HG03432 (cell line): ENCODE measurements around the gene RPS15.

Experiments
- ATAC-seq: cut with Tn5 transposase; IDR thresholded peaks from one replicate; pipeline ENCODE4 v1.9.1; 2021; ENCODE audit warnings: mild to moderate bottlenecking, moderate library complexity; ENCODE audit not compliant: unreplicated experiment

The RPS15 gene

DNA sequence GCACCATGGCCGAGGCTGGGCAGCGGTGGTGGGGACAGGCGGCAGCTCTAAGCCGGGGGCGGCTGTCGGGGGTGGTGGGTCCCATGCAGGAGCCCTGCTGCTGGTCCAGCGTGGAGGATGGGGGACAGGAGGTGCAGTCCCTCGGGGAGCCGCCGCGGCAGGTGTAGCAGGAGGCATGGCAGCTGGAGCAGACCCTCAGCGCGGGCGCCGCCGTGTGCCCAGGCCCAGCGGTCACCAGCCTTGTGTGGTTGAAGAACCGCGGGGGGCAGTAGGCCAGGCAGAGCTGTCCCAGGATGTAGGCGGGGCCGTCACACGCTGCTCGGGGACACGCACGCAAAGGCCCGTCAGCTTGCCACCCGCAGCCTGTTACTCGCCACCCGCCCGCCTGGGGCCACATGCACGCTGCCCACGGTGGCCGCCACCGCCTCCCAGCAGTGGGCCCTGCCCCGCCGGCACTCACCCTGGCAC lies 43.7 kb downstream of the RPS15 start:
- no peak for ATAC-seq

DNA sequence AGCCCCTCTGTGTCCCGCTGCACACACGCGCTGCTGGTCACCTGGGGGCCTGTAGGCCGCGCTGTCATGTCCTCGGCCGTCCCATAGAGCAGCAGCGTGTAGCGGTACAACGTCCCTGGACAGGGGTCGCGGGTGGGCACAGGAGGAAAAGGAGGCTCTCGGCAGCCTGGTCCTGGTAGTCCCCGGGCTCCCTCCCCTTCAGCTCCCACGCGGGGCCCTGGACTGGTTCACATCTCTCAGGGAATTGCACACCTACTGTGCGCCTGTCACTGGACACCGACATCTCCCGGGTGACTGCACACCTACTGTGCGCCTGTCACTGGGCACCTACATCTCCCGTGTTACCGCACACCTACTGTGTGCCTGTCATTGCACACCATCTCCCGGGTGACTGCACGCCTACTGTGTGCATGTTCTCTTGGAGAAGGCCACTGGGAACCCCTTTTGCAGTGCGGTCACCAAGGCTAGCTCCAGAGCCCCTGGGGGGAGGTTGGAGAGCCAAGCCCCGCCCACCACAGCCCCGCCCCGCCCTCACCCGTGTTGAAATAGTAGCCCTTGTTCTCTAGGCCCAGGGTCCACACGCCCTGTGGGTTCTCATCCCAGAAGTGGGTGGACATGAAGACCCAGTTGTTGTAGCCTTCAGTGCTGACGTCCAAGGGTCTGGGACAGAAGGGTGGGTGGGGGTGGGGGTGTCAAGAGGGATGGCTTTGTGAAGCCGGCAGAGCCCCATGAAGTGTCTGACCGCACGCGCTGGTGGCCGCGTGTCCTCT lies 44.4 kb downstream of the RPS15 start:
- no peak for ATAC-seq

DNA sequence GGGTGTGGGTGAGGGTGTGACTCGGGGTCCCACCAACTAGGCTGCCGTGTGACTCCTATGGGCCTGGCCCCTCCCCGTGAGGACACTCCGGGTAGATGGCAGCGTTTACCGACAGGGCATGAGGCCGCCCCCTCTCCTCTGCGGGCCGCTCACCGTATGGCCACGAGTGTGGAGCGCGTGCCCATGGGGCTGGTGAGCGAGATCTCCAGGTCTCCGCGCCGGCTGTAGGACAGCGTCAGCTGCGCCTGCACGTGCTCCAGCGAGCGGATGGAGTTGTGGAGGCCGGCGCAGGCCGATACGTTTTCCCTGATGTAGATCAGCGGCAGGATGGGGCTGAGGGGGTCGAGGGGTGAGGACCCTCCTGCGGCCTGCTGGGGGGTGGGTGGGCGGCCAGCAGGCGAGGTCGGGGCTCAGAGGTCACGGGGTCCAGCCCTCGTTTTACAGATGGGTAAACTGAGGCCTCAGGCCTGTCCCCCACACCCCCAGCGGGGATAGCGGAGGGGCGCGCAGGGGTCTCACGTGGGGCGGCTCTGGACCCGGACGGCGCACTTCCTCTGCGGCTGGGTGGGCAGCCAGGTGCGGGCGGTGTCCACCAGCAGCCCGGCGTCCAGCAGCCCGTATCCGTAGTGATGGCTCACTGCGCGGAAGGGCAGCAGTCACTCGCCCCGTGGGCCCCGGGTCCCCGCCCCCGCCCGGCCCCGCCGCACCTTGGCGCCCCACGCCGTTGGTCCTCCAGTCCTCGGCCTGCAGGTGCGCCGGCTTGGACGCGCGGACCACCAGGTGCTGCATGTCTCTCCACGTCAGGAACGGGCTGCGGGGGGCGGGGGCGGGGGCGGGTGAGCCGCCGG lies 45.2 kb downstream of the RPS15 start:
- ATAC-seq, result no peak

DNA sequence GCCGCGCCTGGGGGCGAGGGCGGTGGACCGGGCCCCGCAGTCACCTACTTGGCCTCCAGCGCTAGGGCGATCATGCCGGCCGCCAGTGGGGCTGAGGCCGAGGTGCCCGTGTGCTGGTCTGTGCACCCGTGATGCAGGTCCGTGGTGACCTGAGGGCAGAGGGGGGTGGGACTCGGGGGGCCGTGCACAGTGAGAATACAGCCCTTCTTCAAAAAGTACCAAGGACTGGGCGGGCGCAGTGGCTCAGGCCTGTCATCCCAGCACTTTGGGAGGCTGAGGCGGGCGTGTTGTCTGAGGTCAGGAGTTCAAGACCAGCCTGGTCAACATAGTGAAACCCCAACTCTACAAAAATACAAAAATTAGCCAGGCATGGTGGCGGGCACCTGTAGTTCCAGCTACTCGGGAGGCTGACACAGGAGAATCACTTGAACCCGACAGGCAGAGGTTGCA lies 45.8 kb downstream of the RPS15 start:
- ATAC-seq, result no peak

DNA sequence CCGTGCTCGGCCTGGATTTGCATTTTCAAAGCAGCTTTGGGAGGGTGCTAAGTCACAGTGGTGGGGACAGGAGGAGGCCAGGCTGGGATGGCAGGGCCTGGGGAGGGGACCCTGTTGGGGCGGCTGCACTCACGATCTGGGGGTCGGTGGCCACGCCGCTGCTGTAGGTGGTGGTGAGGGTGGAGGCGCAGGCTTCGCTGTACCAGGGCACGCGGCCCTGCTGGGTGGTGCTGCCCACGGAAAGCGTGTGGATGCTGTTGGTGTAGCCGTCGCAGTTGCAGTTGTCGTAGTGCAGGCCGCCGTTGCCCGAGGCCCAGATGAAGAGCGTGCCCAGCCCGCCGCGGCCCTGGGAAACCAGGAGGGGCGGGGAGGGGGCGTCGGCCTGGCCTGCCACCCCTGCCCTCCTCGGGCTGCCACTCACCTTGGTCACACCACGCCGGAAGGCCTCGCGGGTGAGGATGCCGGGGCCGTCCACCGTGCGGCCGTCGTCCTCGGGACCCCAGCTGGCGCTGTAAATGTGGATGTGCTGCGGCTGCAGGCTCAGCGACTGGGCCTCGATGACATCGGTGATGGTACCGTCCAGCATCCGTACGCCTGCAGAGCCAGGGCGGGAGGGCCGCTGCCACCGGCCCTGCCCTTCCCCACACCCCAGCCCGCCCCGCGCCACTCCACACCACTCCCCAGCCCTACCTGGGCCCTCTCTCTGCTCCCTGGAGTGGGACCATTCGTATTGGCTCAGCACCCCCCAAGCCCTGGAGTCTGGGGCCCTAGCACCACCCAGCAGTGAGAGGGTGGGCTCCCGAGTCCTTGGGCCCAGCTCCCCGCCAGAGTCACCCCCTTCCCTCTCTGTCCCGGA lies 48.8 kb downstream of the RPS15 start:
- no peak for ATAC-seq

DNA sequence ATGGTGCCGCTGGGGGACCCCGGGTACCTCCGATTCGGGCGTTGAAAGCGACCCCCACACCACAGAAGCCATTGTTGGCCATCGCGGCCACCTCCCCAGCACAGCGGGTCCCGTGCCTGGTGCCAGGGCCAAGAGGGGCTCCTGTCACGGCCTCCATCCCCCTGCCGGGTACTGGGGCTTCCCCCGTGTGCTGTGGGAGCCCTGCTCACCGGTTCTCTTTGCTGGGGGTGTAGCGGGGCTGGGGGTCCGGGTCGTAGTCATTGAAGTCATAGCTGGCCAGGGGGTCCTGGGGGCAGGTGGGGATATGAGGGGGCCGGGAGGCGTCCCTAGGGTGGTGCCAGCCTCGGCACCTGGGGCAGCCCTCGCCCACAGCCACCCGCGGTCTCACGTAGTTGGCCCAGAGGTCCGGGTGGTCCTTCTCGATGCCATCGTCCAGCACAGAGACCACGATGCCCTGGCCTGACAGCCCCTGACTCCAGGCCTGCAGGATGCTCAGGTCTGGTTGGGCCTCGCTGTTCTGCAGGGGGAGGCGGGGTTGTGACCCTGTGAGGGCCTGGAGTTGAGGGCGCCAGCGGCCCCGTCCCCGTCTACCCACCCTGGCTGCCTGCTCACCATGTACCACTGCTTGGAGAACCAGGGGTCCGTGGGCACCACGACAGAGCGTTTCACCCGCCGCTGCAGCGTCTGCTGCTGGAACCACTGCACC lies 49.5 kb downstream of the RPS15 start:
- ATAC-seq, result no peak

DNA sequence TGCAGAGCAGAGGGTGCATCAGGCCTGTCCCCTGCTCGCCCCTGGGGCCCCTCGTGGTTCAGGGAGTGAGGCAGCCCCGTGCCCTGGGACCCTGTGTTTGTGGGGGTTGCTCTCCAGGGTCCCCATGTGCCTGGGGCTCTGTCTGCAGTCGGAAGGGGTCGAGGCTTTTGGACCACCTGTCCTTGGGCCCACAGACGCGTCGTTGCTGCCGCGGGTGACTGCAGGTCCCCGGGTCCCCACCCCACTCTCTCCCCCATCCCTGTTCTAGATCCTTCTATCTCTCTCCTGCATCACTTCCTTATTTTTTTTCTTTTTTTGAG lies 50.0 kb downstream of the RPS15 start:
- no peak for ATAC-seq

DNA sequence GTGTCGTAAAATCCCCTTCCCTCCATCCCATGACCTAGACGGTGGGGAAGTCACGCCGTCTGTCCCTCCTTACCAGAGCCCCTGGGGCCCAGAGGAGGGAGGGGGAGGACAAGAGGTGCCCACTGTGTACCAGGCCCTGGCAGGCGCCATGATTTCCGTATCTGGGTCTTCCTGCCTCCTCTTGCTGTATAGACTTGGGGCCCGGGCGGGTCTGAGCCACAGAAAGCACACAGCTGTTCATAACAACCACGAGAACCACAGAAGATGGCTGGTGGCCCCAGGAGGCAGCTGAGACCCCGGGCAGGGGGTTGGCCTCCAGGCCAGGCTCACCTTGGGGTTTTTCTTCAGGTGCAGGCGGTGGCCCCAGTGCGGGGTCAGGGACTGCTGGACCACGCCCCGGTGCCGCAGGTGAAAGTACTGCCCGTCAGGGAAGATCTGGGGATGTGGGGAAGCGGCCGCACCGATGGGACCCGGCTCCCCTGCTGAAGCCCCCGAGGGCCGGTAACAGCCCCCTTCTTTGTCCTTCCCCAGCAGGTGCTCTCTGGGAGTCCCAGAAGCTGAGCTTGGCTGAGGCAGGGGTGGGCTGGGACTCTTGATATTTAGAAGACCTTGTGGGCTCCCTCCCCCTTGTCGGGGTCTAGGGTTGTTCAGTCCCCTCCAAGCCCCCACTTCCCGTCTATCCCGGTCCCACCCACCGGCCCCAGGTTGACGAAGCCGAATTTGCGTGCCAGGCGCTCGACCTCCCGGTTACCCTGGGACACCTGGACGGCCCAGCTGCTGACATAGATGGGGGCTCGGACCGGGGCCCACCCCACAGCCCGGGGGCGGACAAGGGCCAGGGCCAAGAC lies 51.5 kb downstream of the RPS15 start:
- ATAC-seq, result no peak
